NCI-H510A (cell line): ENCODE measurements around the gene MCM6.
A peak's percentile ranks its signal among the peaks of the same experiment; 100 is the strongest.
"Not testable (repeated sequence)": the region's sequence is repeated elsewhere in the genome, so short reads cannot be mapped to it uniquely, and the experiment has no call there.

Source experiments
- DNase-seq: peaks from one replicate; lab custom pipeline; 2025; lab: John Stamatoyannopoulos, UW

The MCM6 gene

DNA sequence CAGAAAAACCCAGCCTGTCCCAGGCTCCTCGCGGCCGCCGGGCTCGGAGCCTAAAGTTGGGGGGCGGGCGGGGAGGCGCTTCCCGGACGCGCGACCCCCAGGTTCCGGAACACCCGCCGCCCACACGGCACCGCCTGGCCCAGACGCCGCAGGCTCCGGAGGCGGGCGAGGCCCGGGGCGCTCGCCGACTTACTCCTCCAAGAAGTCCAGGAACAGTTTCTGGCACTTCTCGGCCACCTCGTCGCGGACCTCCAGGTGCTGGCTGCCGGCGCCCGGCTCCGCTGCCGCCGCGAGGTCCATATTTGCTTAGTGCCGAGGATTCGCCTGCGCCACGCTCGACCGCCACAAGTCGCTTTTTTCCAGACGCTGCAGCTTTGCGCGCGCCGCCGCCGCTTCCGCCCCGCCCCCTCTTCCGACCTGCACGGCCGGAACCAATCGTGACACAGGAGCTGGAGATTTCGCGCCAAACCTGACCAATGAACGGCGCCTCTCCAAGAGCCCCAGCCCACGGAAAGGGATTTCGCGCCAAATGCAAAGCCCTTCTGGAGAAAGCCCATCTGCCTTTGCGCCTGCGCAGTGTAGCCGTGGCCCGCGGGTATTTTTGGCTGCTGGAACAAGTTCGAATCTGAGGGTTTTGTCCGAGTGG, at the start of gene MCM6:
TSS of gene MCM6 (minus strand) at position 378 of the 646 bp plus-strand sequence. CDS start at position 300, 78 bp downstream.
- DNase-seq, result peak; percentile 97

DNA sequence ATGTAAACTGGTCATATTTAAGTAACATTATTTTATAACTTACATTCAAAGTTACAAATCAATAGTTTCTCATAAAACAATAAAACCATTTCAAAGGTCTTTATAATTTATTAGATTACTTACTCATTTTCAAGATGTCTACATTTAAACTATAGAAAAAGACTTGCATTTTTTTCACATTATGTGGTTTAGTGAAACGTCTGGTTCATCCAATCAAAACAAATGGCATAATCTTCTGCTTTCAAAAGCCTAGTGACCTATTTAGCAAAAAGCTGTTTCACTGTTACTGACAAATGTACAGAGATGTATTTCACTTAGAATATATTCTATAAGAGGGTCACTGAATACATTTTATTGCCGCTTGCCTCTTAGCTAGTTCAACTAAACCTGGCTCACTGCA, 49.3 kb upstream of the MCM6 start:
- DNase-seq, result no peak

DNA sequence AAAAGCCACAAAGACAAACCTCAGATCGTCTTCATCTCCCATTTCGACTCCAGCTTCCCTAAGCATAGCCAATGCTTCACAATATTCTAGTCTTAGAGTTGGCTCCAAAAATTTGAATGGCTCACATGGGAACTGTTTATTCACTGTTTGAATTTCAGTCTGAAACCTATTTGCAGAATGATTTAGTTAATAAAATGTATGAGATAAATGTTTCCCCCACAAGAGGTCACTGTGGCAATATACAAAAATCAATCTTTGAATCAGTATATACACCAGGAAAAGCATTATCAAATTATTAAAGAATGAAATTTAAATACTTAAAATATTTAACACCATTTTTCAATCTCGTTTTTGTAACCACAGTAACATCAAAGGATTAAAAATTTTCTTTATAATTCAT, 40.0 kb upstream of the MCM6 start:
- no peak for DNase-seq

DNA sequence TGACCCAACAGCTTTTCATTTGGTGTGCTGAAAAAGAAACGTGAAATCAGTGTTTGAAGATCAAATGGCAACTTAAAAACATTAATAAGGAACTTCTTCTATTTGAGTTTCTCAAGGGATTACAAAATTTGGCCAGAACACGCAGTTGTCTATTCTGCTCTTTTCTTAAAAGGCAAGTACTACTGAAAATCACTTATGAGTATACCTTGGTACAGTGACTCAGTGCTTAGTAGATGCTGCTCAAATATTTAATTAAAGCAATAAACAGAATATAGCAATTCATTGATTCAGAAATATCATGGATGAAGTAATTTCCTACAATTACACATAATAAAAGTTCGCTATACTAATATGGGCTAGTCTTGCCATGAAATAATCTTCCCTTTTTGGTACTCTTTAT, 38.2 kb upstream of the MCM6 start:
- DNase-seq, result no peak

DNA sequence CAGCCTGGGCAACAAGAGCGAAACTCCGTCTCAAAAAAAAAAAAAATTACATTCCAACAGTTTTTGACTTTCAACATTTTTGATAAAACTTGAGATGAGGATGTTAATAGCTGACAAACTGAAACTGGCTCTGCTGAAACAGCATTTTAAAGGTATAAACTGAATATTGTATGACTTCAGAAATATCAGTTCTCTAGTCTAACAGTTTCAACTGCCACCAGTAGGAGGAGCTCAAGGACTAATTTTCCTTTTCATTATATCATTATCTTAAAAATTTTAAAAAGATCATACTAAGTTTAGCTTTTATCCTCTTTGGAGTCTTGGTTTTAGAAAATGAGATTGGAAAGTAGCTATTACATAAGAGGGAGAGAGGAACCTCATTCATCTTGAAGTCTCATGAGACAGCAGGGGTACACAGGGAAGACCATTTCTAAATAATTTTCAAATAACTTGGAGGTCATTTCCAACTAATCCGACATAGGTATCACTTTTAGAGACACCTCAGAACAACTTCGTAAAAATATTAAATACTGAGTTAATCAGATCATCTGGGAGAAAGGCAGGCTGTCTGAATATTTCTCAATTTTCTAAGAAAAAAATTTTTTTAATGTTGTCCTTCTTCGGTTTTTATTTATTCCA, 37.6 kb upstream of the MCM6 start:
- DNase-seq, result no peak

DNA sequence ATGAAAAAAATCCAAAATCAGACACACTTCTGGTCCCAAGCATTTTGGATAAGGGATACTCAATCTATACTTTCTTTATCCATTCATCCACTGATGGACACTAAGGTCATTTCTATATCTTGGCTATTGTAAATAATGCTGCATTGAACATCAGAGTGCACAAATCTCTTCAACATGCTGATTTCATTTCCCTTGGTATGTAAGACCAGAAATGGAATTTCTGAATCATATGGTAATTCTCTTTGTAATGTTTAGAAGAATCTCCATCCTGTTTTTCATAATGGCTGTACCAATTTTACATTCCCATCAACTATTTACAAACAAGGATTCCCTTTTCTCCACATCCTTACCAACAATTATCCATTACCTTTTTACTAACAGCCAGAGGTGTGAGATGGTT, 33.7 kb upstream of the MCM6 start:
- no peak for DNase-seq

DNA sequence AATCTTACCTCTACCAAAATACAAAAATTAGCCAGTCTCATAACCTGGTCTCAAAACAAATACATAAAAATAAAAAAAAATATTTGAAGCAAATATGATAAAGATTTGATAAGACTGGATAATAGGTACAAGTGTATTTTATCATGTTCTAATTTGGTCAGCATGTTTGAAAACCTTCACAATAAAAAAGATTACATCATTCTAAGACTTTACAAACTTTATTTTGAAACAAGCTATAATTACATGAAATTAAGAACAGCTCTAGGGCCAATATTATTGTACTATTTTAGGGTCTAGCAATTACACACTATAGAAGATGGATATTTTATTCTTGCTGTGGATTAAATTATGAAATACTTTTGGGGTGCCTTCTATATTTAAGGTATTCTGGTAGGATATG, 29.4 kb upstream of the MCM6 start:
- DNase-seq, result no peak

DNA sequence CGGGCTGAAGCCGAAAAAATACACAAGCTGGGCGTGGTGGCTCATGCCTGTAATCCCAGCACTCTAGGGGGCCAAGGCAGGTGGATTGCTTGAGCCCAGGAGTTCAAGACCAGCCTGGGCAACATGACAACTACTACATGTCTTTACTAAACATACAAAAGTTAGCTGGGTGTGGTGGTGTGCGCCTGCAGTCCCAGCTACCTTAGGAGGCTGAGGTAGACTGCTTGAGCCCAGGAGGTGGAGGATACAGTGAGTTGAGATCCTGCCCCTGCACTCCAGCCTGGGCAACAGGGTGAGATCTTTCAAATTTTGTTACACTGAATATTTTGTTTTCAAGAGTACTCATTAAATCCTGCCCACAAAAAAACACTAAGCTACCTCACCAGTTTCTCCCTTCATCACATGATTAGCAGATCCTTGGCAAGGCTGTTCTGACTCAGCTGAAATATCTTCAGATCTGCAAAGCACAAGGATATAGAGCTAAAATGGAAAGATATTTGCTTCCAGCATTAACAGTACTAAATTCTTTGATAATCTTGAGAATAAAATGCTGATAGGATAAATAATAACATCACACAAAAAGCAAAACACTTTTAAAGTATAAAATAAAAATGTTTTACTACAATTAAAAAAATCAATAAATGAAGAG, 28.2 kb upstream of the MCM6 start:
- DNase-seq, result no peak

DNA sequence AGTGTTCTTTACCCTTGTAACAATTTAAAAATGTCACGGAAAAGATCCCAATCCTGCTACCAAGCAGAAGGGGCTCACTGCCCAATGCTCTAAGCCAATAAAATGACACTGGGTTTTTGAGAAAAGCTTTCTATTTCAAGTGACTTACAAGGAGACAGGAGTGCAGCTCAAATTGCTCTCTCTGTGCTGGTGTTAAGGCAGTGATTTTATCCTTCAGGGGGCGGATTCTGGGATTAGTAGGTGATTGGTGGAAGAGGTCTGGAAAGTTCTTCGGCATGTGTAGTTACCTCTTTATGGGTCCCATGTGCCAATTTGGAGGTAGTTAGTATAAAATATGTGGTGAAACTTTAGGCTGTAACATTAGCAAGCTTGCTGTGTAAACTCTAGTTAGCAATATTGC, 27.4 kb upstream of the MCM6 start:
- no peak for DNase-seq

DNA sequence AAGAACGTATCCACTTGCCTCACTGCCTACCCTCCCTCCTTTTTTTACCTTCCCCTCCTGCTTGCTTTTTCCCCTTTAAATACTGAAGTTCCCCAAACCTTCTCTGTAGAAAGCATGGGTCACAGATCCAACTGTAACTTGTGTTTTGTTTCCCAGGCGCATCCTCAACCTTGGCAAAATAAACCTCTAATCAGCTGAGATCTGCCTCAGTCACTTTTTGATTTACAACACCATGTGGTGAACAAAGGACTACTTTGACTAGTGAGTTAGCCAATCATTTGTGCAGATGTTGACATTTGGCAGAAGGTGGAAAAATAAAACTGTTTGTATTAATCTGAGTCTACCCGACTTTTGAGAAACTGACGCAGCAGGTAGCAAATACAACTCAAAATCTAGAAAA, 23.3 kb upstream of the MCM6 start:
- no peak for DNase-seq

DNA sequence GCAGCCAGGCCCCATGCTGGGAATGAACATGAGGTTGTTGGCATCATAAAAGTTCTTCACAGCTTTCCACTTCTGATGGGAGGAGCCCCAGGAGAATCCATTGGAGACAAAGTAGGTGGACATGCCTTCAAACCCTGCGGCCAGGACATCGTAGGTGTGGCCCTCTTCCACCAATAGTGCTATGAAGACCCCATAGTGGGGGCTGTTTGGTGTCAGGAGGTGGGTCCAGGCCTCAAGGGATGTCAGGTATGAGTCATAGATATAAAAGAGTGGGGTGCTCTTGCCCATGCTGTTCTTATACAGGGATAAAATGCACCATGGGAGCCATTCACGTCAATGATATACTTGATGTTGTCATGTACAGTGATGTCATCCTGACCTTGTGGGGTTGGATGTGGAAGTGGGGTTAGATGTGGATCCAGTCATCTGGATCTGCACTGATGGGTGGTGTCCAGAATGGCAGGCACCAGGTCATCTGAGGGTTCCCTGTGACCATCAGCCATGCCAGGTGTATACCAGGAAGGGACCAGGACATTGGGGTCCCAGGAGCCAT, 22.1 kb upstream of the MCM6 start:
- no peak for DNase-seq

DNA sequence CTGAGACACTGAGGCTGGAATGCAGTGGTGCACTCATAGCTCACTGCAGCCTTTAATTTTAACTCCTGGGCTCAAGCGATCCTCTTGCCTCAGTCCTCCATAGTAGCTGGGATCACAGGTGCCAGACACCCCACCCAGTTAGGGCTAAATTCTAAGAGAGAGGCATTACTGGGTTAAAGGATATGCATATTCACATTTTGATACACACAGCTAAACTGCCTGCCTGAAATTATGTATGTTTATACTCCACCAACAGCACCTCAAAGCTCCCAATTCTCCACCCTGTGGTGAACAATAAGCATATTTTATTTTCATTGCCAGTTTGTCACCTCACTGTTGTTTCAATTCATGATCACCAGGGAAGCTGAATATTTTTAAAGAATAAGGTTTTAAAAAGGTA, 18.7 kb upstream of the MCM6 start:
- DNase-seq, result no peak

DNA sequence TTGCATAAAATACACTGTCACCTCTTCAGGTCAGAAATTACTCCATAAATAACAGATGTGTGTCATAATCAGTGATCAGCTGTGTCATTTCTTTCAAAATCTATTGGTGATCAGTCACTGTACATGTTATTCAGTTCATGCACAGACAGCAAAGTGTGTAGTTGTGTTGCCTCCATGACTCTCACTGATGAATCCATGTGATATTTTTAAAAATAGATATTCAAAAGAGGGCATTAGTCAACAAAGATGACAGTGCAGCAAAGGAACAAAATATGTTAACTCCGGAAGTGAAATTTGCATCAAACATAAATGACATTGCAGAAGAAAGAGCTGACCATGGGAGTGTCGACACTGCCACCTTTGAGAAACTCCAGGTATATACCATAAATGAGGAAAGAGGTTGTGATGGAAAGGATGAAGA, 17.1 kb upstream of the MCM6 start:
- no peak for DNase-seq

DNA sequence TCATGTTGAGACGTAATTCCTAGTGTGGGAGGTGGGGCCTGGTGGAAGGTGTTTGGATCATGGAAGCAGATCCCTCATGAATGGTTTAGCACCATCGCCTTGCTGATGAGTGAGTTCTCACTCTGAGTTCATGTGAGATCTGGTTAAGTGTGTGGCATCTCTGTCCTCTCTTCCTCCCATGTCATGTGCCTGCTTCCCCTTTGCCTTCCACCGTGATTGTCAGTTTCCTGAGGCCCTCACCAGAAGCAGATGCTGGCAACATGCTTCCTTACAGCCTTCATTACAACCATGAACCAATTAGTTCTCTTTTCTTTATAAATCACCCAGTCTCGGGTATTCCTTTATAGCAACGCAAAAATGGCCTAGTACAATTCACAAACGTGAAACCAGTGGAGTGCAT, 14.6 kb upstream of the MCM6 start:
- DNase-seq, result no peak

DNA sequence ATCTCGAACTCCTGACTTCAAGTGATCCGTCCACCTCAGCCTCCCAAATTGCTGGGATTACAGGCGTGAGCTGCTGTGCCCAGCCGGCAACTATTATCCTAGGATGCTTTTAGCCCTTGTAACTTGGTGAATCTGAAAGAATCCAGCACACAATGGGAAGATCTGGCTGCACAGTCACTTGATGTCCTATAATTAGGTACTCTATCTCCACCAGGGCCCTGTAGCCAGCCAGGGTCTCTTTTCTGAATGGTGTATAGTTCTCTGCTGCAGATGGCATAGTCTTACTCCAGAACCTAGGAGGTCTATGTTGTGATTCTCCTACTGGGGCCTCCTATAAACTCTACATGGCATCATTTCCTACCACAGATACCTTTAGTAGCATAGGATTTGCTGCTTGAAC, 13.9 kb upstream of the MCM6 start:
- DNase-seq, result no peak

DNA sequence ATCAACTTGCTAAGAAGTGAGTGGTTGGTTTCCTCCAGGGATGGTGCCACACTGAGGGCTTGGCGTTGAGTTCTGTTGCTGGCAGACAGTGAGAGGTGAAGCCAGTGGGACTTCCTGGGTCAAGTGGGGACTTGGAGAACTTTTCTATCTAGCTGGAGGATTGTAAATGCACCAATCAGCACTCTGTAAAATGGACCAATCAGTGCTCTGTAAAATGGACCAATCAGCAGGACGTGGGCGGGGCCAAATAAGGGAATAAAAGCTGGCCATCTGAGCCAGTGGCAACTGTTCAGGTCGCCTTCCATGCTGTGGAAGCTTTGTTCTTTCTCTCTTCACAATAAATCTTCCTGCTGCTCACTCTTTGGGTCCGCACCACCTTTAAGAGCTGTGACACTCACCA, 12.3 kb upstream of the MCM6 start:
- DNase-seq, result not testable (repeated sequence)

DNA sequence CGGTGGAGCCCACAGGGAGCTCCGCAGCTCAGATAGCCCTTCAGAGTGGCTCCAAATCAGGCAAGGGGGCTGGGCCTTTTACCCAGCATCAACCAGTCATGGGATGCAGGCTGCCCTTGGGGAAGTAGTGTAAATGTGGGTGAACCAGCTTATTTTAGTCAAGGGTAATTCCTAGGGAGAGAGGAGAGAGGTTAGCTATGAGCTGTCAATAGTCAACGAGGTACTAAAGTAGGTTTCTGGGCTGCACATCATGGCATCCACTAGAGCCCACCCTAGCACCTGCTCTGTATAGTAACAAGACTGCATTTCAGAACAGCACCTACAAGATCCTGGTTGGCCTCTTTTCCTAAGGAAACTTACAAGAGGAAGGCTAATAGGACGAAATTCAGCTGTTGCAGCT, 9.5 kb upstream of the MCM6 start:
- no peak for DNase-seq

DNA sequence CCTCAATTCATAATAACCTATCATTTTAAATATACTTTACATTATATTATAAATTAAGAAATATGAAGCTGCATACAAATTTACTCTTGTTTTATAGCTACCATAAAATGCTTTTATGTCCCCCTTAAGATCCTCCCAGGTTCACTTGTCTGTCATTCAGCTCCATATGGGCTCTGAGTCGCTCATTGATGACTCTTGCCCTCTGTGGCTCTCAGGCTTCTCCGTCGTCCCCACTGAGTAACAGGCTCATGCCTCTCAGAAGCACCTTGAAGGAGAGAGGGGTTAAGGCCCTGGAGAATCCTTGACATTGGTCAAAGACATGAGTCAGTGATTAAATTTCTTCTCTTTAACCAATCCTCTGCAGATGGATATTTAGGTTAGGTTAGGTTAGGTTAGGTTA, 6.2 kb upstream of the MCM6 start:
- DNase-seq, result no peak

DNA sequence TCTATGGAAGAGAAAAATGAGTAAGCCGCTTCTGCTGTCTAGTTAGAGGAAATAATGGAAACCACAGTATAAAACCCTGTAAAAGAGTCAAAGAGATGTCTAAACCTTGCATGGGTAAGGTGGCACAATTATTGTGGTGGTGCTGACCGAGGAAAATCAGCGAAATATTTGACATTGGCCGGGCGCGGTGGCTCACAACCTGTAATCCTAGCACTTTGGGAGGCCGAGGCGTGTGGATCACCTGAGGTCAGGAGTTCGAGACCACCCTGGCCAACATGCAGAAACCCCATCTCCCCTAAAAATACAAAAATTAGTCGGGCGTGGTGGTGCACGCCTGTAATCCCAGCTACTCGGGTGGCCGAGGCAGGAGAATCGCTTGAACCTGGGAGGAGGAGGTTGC, 527 bp upstream of the MCM6 start:
- DNase-seq, result not testable (repeated sequence)

DNA sequence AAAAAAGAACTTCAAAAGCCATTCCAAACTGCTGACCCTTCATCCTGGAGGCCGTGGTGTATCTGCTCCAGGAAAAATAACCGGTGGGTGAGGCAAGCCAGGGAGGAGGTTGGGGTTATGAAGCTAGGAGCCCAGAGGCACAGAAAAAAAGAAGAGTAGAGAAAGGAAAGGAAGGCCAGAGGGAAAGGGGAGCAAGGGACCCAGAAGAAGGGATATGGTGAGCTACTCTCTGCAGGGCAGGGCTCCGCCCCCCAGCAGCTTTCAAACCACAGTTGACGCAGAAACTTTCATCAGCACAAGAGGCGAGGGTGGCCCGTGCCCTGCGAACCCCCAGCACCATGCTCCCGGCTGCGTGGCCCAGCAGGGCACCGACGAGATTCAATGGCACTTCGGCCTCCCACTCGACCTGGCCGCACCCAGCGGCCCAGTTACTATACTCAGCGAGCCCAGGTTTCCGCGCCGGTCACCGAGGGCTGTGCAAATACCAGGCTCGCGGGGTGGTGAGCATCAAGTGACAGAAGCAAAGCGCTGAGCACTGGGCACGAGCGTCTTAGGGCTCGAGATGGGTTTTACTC, 665 bp downstream of the MCM6 start:
- peak; percentile 47 for DNase-seq

DNA sequence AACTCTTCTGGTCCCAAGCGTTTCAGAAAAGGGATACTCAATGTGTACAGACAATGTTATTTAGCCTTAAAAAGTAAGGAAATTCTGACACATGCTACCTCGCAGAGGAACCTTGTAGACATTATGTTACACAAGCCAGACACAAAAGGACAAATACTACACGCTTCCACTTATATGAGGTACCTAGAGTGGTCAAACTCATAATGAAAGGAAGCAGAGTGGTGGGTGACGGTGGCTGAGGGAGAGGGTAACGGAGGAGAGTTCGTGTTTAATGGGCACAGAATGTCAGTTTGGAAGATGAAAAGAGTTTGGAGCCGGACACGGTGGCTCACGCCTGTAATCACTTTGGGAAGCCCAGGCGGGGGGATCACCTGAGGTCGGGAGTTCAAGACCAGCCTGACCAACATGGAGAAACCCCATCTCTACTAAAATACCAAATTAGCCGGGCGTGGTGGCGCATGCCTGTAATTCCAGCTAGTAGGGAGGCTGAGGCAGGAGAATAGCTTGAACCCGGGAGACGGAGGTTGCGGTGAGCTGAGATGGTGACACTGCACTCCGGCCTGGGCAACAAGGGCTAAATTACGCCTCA, 1.4 kb downstream of the MCM6 start:
- no peak for DNase-seq

DNA sequence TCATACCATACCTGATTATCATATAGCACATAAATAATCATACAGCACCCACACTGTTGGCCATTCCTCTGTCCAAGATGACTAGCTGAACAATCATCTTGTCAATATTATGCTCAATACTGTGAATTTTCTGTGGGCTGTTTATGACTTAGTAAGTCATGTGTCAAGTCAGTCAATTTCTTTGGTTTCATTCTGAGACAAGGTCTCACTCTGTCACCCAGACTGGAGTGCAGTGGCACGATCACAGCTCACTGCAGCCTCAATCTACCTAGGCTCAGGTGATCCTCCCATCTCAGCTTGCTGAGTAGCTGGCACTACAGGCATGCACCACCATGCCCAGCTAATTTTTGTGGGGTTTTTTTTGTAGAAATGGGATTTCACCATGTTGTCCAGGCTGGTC, 5.7 kb downstream of the MCM6 start:
- no peak for DNase-seq

DNA sequence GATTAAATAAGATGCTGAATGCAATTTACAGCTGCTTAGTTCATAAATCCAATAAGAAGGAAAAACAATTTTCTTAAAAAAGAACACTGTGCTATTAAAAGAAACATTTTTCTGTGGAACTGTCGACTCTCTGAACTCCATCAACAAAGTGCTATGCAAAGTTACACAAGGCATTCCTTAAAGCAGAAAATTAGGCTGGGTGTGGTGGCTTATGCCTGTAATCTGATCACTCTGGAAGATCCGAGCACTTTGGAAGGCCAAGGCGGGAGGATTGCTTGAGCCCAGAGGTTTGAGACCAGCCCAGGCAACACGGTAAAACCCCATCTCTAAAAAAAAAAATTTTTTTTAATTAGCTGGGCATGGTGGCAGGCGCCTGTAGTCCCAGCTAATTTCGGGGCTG, 13.0 kb downstream of the MCM6 start:
- DNase-seq, result no peak
